A549 (cell line): Measurements from ENCODE around the gene CCDC54. TPM values are rescaled to one million over a fixed set of nuclear protein-coding genes. Genes with fewer than 3 reads are reported as not detected.
A peak's percentile ranks its signal among the peaks of the same experiment; 100 is the strongest.

ENCODE experiments used
- ATAC-seq, 2 experiments: fragments of 200-7000 bp in 1 of 2; fragments of >200 bp in 1 of 2; cut with Nextera tagmentation in 1 of 2; cut with Tn5 transposase in 1 of 2; 3 replicates each; pipeline versions ENCODE4 v1.8.0 to v1.9.1; 2018 to 2020; ENCODE audit warnings: mild to moderate bottlenecking in 1 of 2, moderate library complexity in 1 of 2
- CTCF ChIA-PET: fragments of 300-600 bp; sonication (Branson Sonifier 250); formaldehyde crosslinking; extraction: SDS; loops from one replicate; lab custom pipeline; 2021; ENCODE audit warnings: antibody characterized with exemption, inconsistent platforms; lab: Yijun Ruan, JAX
- POLR2A ChIA-PET: fragments of 350-600 bp; formaldehyde crosslinking; extraction: SDS; loops from one replicate; lab custom pipeline; 2021; ENCODE audit warnings: antibody characterized with exemption, inconsistent platforms; lab: Yijun Ruan, JAX
- DNase-seq, 2 experiments: peaks; one replicate each; pipeline versions ENCODE4 v3.0.0 to v3.0.0-alpha.2; 2011 to 2016; ENCODE audit warnings: low read depth in 1 of 2, low spot score in 1 of 2
- FAIRE-seq: peaks from 2 replicates; lab custom pipeline; 2011; peaks lifted over from hg19 to GRCh38; lab: Jason Lieb, UNC
- H3K27ac ChIP-seq, 2 experiments: fragments of >200 bp; sonication (Bioruptor Twin); formaldehyde crosslinking; 3 replicates each; pipeline ENCODE4 v1.5.1; 2016 to 2017
- H3K4me1 ChIP-seq: fragments of >200 bp; sonication (Bioruptor Twin); formaldehyde crosslinking; 3 replicates; pipeline ENCODE4 v1.6.1; 2016
- H3K4me2 ChIP-seq: fragments of >200 bp; sonication (Bioruptor Twin); formaldehyde crosslinking; 3 replicates; pipeline ENCODE4 v1.6.1; 2016
- H3K4me3 ChIP-seq: fragments of >200 bp; sonication (Bioruptor Twin); formaldehyde crosslinking; 3 replicates; pipeline ENCODE4 v1.5.1; 2016
- H3K9me3 ChIP-seq: fragments of >200 bp; sonication (Bioruptor Twin); formaldehyde crosslinking; 3 replicates; pipeline ENCODE4 v1.6.1; 2016
- CBX2 ChIP-seq: fragments of 200-600 bp; sonication (generic); IDR thresholded peaks from 2 replicates; pipeline ENCODE4 v1.6.1; 2016; ENCODE audit warnings: low read depth, mild to moderate bottlenecking, borderline replicate concordance
- CTCF ChIP-seq: fragments of >200 bp; sonication (Bioruptor Twin); formaldehyde crosslinking; IDR thresholded peaks from 3 replicates; pipeline ENCODE4 v1.5.1; 2016
- ESRRA ChIP-seq: fragments of 150-350 bp; IDR thresholded peaks from 2 replicates; pipeline ENCODE4 v1.6.1; 2014; ENCODE audit warnings: mild to moderate bottlenecking, low read length, borderline replicate concordance
- HEYL ChIP-seq: fragments of 250-450 bp; sonication (Bioruptor Pico); IDR thresholded peaks from 2 replicates; pipeline ENCODE4 v1.8.0; 2021; ENCODE audit warnings: mild to moderate bottlenecking, moderate library complexity
- HMGXB4 ChIP-seq: fragments of 250-450 bp; sonication (Bioruptor Pico); IDR thresholded peaks from 2 replicates; pipeline ENCODE4 v1.5.0; 2021; ENCODE audit warnings: mild to moderate bottlenecking, moderate library complexity, borderline replicate concordance
- HOXB13 ChIP-seq: fragments of 250-450 bp; sonication (Bioruptor Pico); IDR thresholded peaks from 2 replicates; pipeline ENCODE4 v1.5.0; 2020; ENCODE audit warnings: low read depth, mild to moderate bottlenecking, moderate library complexity
- MAZ ChIP-seq: fragments of 150-350 bp; IDR thresholded peaks from 2 replicates; pipeline ENCODE4 v1.6.1; 2014; ENCODE audit warnings: antibody characterized with exemption, low read depth, low read length, borderline replicate concordance
- MYC ChIP-seq: IDR thresholded peaks from 2 replicates; pipeline ENCODE4 v1.6.1; 2012; ENCODE audit warnings: mild to moderate bottlenecking, inconsistent platforms, low read length, improper control_type of control experiment, borderline replicate concordance
- NFE2L2 ChIP-seq: fragments of 150-350 bp; conservative IDR thresholded peaks from 2 replicates; pipeline ENCODE4 v1.6.1; 2014; ENCODE audit warnings: low read length
- RAD21 ChIP-seq, 2 experiments: fragments of >200 bp in 1 of 2; sonication (Bioruptor Twin) in 1 of 2; formaldehyde crosslinking in 1 of 2; IDR thresholded peaks in 1 of 2; conservative IDR thresholded peaks in 1 of 2; 2 replicates in 1 of 2; 3 replicates in 1 of 2; pipeline ENCODE4 v1.6.1; 2012 to 2018; ENCODE audit warnings: inconsistent platforms in 1 of 2
- RCOR1 ChIP-seq: fragments of 150-350 bp; IDR thresholded peaks from 2 replicates; pipeline ENCODE4 v1.6.1; 2014; ENCODE audit warnings: antibody characterized with exemption, low read length, low read depth
- RNF2 ChIP-seq: fragments of 200-600 bp; sonication (generic); IDR thresholded peaks from 2 replicates; pipeline ENCODE4 v1.6.1; 2016; ENCODE audit warnings: low read depth, mild to moderate bottlenecking, antibody characterized with exemption, moderate library complexity, borderline replicate concordance
- SMC3 ChIP-seq: fragments of >200 bp; sonication (Bioruptor Twin); formaldehyde crosslinking; IDR thresholded peaks from 3 replicates; pipeline ENCODE4 v1.6.1; 2018; ENCODE audit warnings: inconsistent platforms
- SREBF2 ChIP-seq: fragments of 450-650 bp; IDR thresholded peaks from 2 replicates; pipeline ENCODE4 v1.6.1; 2014; ENCODE audit warnings: mild to moderate bottlenecking, moderate library complexity
- TFCP2L1 ChIP-seq: fragments of 250-450 bp; sonication (Bioruptor Pico); IDR thresholded peaks from 2 replicates; pipeline ENCODE4 v1.5.0; 2021; ENCODE audit warnings: mild to moderate bottlenecking
- ZC3H11A ChIP-seq: fragments of 450-650 bp; IDR thresholded peaks from 2 replicates; pipeline ENCODE4 v1.6.1; 2014; ENCODE audit warnings: antibody characterized with exemption, mild to moderate bottlenecking
- ZNF302 ChIP-seq: fragments of 250-450 bp; sonication (Bioruptor Pico); IDR thresholded peaks from 2 replicates; pipeline ENCODE4 v1.9.0; 2021; ENCODE audit warnings: inconsistent platforms, mild to moderate bottlenecking, moderate library complexity
- ZSCAN20 ChIP-seq: fragments of 250-450 bp; sonication (Bioruptor Pico); IDR thresholded peaks from 2 replicates; pipeline ENCODE4 v1.8.0; 2022; ENCODE audit warnings: mild to moderate bottlenecking, moderate library complexity
- WGBS: methylation state at CpG from one replicate; pipeline ENCODE4 v1.1.6; 2017; ENCODE audit errors: missing lambda C conversion rate; 5-methylcytosine and 5-hydroxymethylcytosine counted together
- polyA plus RNA-seq, 4 experiments: library from polyadenylated mRNA; depleted of rRNA in 3 of 4; stranded (reverse); fragments of >200 nt; fragmentation: RNase III in 1 of 4; extraction: RNeasy Plus Mini Kit Qiagen cat#74134 plus additional on column Dnase treatment in 1 of 4; gene quantifications; 2 replicates in 3 of 4; 3 replicates in 1 of 4; pipeline ENCODE4 v1.2.3, GENCODE V29; 2011 to 2017

The CCDC54 gene
- polyA plus RNA-seq, 2 of the 4 experiments (the other 2 are of a cell fraction) = not detected

GRCh38 chr3:107421170-107421792 is 44.0 kb downstream of the CCDC54 start:
- DNase-seq = peak in 1 of 2 experiments; percentile 66
- peak; percentile 93 for FAIRE-seq
- Histone ChIP-seq H3K4me2 (peak overlapping the region; percentile 85), H3K9me3 (no peaks in the 10 kb centered on the region), H3K4me3 (peak overlapping the region; percentile 27; the same call in 1 of the 3 replicates), H3K27ac (0 out of 6 replicates have a peak overlapping the region, but pooled peaks of 1 of the 2 experiments have one; percentile 61), H3K4me1 (no peaks in the 10 kb centered on the region)
- TF ChIP-seq MAZ (no peak), ESRRA (no peak), SREBF2 (no peak), TFCP2L1 (CRISPR knock-in tag) (no peak), RAD21 (conservative IDR thresholded peaks at IDR 0.05 in 1 of 2, IDR thresholded peaks at IDR 0.05 in 1 of 2) (peak; percentile 66 to 67), HMGXB4 (CRISPR knock-in tag) (no peak), ZSCAN20 (CRISPR knock-in tag) (no peak), HOXB13 (CRISPR knock-in tag) (no peak), CTCF (peak; percentile 80), SMC3 (peak; percentile 75), ZC3H11A (no peak)
- POLR2A ChIA-PET = interaction anchor here (0.7 to 1.9 kb wide), 5 partner anchors 8 to 159 kb away, joined by 3 to 13 read pairs (median 3); no protein-coding TSS in a partner anchor
- 1% methylated on average over 4 of the region's 4 CpGs for WGBS
- CTCF ChIA-PET = interaction anchor here (0.7 to 4.7 kb wide), 44 partner anchors 8 to 223 kb away, joined by 3 to 89 read pairs (median 4); no protein-coding TSS in a partner anchor
- ATAC-seq = peak; percentile 81 to 91

- Histone ChIP-seq H3K4me2 (no peak overlapping the region), H3K4me1 (no peaks in the 10 kb centered on the region), H3K27ac (no peak overlapping the region), H3K9me3 (no peaks in the 10 kb centered on the region), H3K4me3 (no peak overlapping the region)
- ATAC-seq (no peak), DNase-seq (no peak), FAIRE-seq (no peak)
- WGBS = 88% methylated on average over 1 of the region's 1 CpG
- CTCF ChIA-PET = interaction anchor here (0.7 to 4.7 kb wide), 35 partner anchors 8 to 223 kb away, joined by 3 to 89 read pairs (median 4); no protein-coding TSS in a partner anchor
- POLR2A ChIA-PET = no interaction called here
- TF ChIP-seq ZNF302 (no peak), MYC (no peak), NFE2L2 (no peak), RNF2 (no peak), CBX2 (no peak)
- TF ChIP-seq, all 56 proteins: peak for 0
Measured at GRCh38 chr3:107421881-107422280, 44.6 kb downstream of the CCDC54 start.

GRCh38 chr3:107425033-107425432 is 47.8 kb downstream of the CCDC54 start:
- no peak for FAIRE-seq
- H3K4me1 ChIP-seq = no peaks in the 10 kb centered on the region; the same call in 2 of the 3 replicates
- ChIA-PET POLR2A (no interaction called here), CTCF (interaction anchor here (1.3 to 1.7 kb wide), 2 partner anchors 153 to 189 kb away, joined by 4 to 6 read pairs; no protein-coding TSS in a partner anchor)
- no peak overlapping the region for H3K4me2 ChIP-seq
- no peak overlapping the region for H3K4me3 ChIP-seq
- TF ChIP-seq RCOR1 (no peak), SMC3 (no peak), HEYL (no peak)
- DNase-seq = no peak
- H3K27ac ChIP-seq = no peak overlapping the region
- ATAC-seq = no peak
- H3K9me3 ChIP-seq = no peaks in the 10 kb centered on the region
